ENCODE measurements around the gene DOCK4.

DNA sequence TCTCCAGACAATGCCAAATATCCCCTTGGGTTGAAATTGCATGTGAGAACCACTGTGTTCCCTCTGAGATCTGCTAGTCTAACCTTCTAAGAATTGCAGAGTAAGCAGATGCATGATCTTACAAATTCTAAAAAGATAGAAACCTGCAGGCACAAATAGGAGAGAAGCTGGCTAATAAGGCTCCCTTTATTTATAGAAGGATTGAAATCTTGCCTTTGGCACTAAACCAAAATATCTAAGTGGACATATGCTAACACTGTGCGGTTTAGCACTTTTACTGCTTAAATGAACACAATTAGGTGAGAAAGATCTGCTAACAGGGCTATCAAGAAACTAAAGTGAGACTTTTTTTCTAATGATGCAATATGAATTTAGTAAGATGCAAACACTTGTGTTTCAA, 225.5 kb downstream of the DOCK4 start:
- no peak for TF ChIP-seq USF2 (CRISPR knock-in tag; IDR thresholded peaks at IDR 0.05)
- TF ChIP-seq ZNF121 (CRISPR knock-in tag; IDR thresholded peaks at IDR 0.05): no peak
- no peak for TF ChIP-seq CTCF (IDR thresholded peaks at IDR 0.05)
- no peak for TF ChIP-seq JAZF1 (CRISPR knock-in tag; IDR thresholded peaks at IDR 0.05)
- no peak for TF ChIP-seq PREB (CRISPR knock-in tag; IDR thresholded peaks at IDR 0.05; ENCODE audit: borderline replicate concordance)
- TF ChIP-seq SP1 (CRISPR knock-in tag; conservative IDR thresholded peaks at IDR 0.05): no peak
- TF ChIP-seq SMAD4 (CRISPR knock-in tag; IDR thresholded peaks at IDR 0.05): no peak
- no peak for TF ChIP-seq FOXK1 (CRISPR knock-in tag; IDR thresholded peaks at IDR 0.05)
- TF ChIP-seq ERG (CRISPR knock-in tag; IDR thresholded peaks at IDR 0.05): no peak
- no peak for TF ChIP-seq E2F5 (CRISPR knock-in tag; IDR thresholded peaks at IDR 0.05)
- TF ChIP-seq, protein P1, sequence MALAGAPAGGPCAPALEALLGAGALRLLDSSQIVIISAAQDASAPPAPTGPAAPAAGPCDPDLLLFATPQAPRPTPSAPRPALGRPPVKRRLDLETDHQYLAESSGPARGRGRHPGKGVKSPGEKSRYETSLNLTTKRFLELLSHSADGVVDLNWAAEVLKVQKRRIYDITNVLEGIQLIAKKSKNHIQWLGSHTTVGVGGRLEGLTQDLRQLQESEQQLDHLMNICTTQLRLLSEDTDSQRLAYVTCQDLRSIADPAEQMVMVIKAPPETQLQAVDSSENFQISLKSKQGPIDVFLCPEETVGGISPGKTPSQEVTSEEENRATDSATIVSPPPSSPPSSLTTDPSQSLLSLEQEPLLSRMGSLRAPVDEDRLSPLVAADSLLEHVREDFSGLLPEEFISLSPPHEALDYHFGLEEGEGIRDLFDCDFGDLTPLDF (CRISPR knock-in tag; IDR thresholded peaks at IDR 0.05): no peak
- no peak for TF ChIP-seq ESRRA (CRISPR knock-in tag; IDR thresholded peaks at IDR 0.05; ENCODE audit: borderline replicate concordance)
- TF ChIP-seq NR3C1 (CRISPR knock-in tag; conservative IDR thresholded peaks at IDR 0.05; ENCODE audit: low read depth): no peak
